ENCODE measurements around the gene TRIP6.

TRIP6 gene

DNA sequence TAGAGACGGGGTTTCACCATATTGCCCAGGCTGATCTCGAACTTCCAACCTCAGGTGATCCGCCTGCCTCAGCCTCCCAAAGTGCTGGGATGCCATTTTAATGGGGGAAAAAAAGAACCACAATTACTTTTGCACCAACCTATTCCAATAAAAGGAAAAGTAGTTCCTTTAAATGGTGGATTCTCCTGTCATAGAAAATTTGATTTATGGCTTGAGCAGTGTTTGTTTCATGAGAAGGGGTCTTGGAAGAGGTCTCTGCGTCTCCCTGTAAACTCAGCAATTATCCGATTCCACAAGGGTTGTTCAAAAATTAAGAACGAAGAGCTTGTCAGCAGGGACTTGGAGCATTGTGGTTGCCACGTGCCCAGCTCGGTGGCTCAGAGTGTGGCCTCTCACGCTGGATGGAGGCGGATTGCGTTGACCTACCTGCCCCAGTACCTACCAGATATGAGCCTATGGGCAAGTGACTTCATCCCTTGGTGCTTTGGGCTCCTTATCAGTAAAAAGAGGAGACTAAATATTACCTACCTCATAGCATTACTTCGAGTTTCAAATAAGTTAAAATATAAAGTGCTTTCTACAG lies 2.8 kb upstream of the TRIP6 start:
- DNase-seq (ENCODE audit: low read depth) = no peak
- H3K4me3 ChIP-seq (ENCODE audit: control insufficient read depth, low read depth, low read length) = no peak overlapping the region
- no peak for TF ChIP-seq CTCF (IDR thresholded peaks at IDR 0.05; ENCODE audit: control insufficient read depth, insufficient read depth, low read depth, low read length, missing control alignments)

DNA sequence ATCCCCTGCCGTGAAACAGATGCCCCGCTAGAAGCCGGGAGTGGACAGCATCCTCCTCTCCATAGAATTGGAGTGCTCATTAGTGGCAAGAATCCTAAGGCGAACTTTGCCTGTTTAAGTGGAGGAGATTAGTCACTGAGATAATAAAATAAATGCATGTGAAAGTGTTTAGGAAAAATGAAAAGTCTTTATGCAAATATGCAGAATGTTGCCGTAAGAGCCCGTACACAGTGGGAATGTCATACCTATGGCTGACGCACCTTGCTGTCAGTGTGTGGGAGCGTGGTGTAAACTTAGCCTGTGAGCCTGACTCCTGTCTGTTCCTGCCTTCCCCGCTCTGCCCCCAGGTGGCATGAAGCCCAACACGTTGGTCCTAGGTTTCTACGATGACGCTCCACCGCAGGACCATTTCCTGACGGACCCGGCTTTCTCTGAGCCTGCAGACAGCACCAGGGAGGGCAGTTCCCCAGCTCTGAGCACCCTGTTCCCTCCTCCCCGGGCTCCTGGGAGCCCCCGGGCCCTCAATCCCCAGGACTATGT lies 1.7 kb upstream of the TRIP6 start:
- peak overlapping the region; percentile 5 for H3K4me3 ChIP-seq (ENCODE audit: control insufficient read depth, low read depth, low read length)
- DNase-seq (ENCODE audit: low read depth) = peak; percentile 68
- no peak for TF ChIP-seq CTCF (IDR thresholded peaks at IDR 0.05; ENCODE audit: control insufficient read depth, insufficient read depth, low read depth, low read length, missing control alignments)

DNA sequence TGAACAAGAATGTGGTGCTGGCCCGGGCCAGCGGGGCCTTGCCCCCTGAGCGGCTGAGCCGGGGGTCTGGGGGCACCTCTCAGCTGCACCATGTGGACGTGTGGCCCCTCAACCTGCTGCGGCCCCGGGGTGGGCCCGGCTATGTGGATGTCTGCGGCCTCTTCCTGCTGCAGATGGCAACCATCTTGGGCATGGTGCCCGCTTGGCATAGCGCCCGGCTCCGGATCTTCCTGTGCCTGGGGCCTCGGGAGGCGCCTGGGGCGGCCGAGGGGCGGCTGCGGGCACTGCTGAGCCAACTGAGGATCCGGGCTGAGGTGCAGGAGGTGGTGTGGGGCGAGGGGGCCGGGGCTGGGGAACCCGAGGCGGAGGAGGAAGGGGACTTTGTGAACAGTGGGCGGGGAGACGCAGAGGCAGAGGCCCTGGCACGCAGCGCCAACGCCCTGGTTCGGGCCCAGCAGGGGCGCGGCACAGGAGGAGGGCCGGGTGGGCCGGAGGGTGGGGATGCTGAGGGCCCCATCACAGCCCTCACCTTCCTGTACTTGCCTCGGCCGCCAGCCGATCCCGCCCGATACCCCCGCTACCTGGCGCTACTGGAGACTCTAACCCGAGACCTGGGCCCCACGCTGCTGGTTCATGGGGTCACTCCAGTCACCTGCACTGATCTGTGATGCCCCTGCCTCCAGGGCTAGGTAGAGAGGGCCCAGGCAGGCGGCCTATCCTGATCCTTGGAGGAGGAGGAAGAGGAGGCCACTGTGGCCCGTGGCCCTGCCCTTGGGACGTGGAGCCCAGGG lies 1.1 kb upstream of the TRIP6 start:
- no peak for DNase-seq (ENCODE audit: low read depth)
- H3K4me3 ChIP-seq (ENCODE audit: control insufficient read depth, low read depth, low read length) = peak overlapping the region; percentile 92
- TF ChIP-seq CTCF (IDR thresholded peaks at IDR 0.05; ENCODE audit: control insufficient read depth, insufficient read depth, low read depth, low read length, missing control alignments) = no peak

GRCh38 chr7:100866729-100867039 lies 503 bp upstream of the TRIP6 start:
- DNase-seq (ENCODE audit: low read depth) = no peak
- peak overlapping the region; percentile 92 for H3K4me3 ChIP-seq (ENCODE audit: control insufficient read depth, low read depth, low read length)
- no peak for TF ChIP-seq CTCF (IDR thresholded peaks at IDR 0.05; ENCODE audit: control insufficient read depth, insufficient read depth, low read depth, low read length, missing control alignments)

DNA sequence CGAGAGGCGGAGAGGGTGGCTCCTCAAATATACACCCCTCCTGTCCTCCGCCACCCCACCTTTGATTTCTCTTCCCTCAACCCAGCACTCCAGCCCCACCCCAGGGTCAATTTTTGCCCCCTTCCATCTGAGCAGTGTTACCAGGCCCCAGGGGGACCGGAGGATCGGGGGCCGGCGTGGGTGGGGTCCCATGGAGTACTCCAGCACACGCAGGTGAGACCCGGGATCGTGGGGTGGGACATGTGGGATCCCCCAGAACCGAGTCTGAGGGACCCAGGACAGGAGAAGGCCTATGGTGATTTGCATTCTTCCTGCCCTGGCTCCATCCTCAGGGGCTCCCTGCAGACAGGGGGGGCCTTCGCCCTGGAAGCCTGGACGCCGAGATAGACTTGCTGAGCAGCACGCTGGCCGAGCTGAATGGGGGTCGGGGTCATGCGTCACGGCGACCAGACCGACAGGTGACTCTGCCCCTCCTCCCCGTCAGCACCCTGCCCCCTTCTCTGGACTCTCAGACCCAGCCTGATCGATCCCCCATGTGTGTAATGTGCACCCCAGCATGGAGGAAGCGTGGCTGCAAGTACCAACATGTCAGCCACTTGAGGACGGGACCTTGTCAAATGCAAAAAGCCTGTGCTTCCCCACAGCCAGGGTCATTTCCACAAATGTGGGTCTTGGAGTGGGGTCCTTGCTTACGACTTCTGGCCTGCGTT lies 744 bp downstream of the TRIP6 start:
- H3K4me3 ChIP-seq (ENCODE audit: control insufficient read depth, low read depth, low read length) = peak overlapping the region; percentile 92
- no peak for TF ChIP-seq CTCF (IDR thresholded peaks at IDR 0.05; ENCODE audit: control insufficient read depth, insufficient read depth, low read depth, low read length, missing control alignments)
- no peak for DNase-seq (ENCODE audit: low read depth)

- DNase-seq (ENCODE audit: low read depth) = no peak
- TF ChIP-seq CTCF (IDR thresholded peaks at IDR 0.05; ENCODE audit: control insufficient read depth, insufficient read depth, low read depth, low read length, missing control alignments) = no peak
Observed at GRCh38 chr7:100873599-100874299, 6.6 kb downstream of the TRIP6 start.

More at GRCh38 chr7:100873599-100874299, 6.6 kb downstream of the TRIP6 start:
- peak overlapping the region; percentile 90; the same call in 1 of the 2 replicates for H3K4me3 ChIP-seq (ENCODE audit: control insufficient read depth, low read depth, low read length)

Data from AG09309 (cell line).